ENCODE data around the gene TTC39A. TPM values are rescaled to one million over a fixed set of nuclear protein-coding genes. Genes with fewer than 3 reads are reported as not detected.

The TTC39A gene
- total RNA-seq, 1 donor from 2014 or later = 0.95 TPM

DNA sequence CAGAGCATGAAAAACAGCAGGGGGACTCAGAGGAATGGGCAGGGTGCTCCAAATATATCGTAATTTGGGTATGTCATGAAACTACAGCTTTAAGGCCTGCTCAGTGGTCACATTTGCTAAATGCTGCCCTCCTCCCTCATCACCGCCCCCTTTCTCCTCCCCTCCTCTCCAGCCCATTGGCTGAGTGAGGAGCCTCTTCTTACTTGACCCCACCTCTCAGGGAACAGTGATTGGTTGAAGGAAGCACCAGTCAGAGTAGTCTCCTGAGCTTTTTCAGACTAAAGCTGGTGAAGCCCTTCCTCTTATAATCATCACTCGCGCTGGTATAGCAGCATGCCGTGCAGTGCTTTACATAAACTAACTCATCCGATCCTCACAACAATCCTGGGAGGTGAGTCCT lies 10.0 kb upstream of the TTC39A start:
- Mint-ChIP-seq H3K9me3 (ENCODE audit: unreplicated experiment) (no peaks in the 10 kb centered on the region), H3K36me3 (ENCODE audit: low read depth, unreplicated experiment) (peaks cover 7% of the 10 kb centered on the region), H3K4me3 (ENCODE audit: unreplicated experiment) (no peak overlapping the region), H3K4me1 (ENCODE audit: unreplicated experiment) (no peaks in the 10 kb centered on the region), H3K27me3 (ENCODE audit: unreplicated experiment) (peaks cover 9% of the 10 kb centered on the region), H3K27ac (ENCODE audit: unreplicated experiment) (no peak overlapping the region)
- no peak for DNase-seq (ENCODE audit: low spot score)
- TF ChIP-seq CTCF (IDR thresholded peaks at IDR 0.05; ENCODE audit: unreplicated experiment) = no peak

DNA sequence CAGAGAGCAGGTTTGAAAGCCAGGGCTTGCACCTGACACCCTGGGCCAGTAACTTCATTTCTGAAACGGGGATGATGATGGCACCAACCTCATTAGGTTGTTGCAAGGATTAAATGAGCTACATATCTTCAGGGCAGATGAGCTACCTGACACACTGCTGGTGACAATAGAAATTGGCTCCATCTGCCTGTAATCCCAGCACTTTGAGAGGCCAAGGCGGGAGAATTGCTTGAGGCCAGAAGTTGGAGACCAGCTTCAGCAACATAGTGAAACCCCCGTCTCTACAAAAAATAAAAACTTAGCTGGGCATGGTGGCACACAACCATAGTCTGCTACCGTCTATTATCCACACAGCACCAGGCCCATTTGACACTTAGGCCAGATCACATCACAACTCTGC lies 6.3 kb upstream of the TTC39A start:
- Mint-ChIP-seq H3K27me3 (ENCODE audit: unreplicated experiment) (peaks cover 4% of the 10 kb centered on the region), H3K4me1 (ENCODE audit: unreplicated experiment) (peaks cover 2% of the 10 kb centered on the region), H3K9me3 (ENCODE audit: unreplicated experiment) (no peaks in the 10 kb centered on the region), H3K36me3 (ENCODE audit: low read depth, unreplicated experiment) (no peaks in the 10 kb centered on the region), H3K27ac (ENCODE audit: unreplicated experiment) (no peak overlapping the region), H3K4me3 (ENCODE audit: unreplicated experiment) (no peak overlapping the region)
- DNase-seq (ENCODE audit: low spot score) = no peak
- TF ChIP-seq CTCF (IDR thresholded peaks at IDR 0.05; ENCODE audit: unreplicated experiment) = no peak

- Mint-ChIP-seq H3K4me1 (ENCODE audit: unreplicated experiment) (peaks cover 8% of the 10 kb centered on the region), H3K4me3 (ENCODE audit: unreplicated experiment) (no peak overlapping the region), H3K27ac (ENCODE audit: unreplicated experiment) (no peak overlapping the region), H3K9me3 (ENCODE audit: unreplicated experiment) (no peaks in the 10 kb centered on the region), H3K36me3 (ENCODE audit: low read depth, unreplicated experiment) (peaks cover 3% of the 10 kb centered on the region), H3K27me3 (ENCODE audit: unreplicated experiment) (peaks cover 5% of the 10 kb centered on the region)
- no peak for TF ChIP-seq CTCF (IDR thresholded peaks at IDR 0.05; ENCODE audit: unreplicated experiment)
- no peak for DNase-seq (ENCODE audit: low spot score)
Measured at GRCh38 chr1:51336004-51336403, 5.6 kb upstream of the TTC39A start.

DNA sequence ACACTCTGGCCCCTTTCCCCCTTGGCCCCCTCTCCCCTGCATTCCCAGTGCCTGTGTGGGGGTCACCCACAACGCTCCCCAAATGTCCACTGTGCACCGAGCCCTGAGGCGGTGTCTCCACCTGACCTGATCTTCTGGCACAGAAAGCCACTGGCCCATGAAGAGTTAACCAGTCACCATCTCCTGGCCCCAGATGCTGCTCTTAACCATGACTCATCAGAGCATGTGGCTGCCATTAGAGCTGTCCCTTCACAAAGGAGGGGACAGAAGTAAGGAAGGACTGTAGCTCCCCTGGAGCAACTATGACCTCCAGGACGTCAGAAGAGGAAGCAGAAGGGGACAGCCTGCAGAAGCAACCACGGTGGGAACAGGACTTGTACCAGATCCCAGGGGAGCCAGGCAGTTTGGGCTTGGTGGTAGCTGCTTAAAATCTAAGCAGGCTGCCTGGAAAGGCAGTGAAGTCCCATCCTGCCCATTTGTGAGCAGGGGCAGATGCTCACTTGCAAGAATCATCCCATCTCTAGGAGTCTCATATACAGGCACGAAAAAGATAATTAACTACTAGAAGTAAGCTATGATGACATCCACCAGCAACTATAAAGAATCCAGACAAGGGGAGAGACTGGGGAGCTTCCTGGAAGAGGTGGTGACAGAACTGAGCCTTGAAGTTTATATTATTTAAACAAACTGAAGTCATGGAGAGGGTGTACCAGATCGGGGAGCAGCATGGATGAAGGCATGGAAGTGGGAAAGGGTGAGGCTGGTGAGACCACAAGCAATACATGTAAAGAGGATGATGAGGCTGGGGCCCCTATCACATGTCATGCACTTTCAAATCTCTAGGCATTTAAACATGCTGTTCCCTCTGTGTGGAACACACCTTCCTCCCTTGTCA lies 1.1 kb upstream of the TTC39A start:
- Mint-ChIP-seq H3K27me3 (ENCODE audit: unreplicated experiment) (peaks cover 4% of the 10 kb centered on the region), H3K36me3 (ENCODE audit: low read depth, unreplicated experiment) (peaks cover 4% of the 10 kb centered on the region)

More for the DNA sequence above, 1.1 kb upstream of the TTC39A start:
- Mint-ChIP-seq H3K9me3 (ENCODE audit: unreplicated experiment) (no peaks in the 10 kb centered on the region), H3K27ac (ENCODE audit: unreplicated experiment) (peak overlapping the region; percentile 59), H3K4me1 (ENCODE audit: unreplicated experiment) (peaks cover 9% of the 10 kb centered on the region), H3K4me3 (ENCODE audit: unreplicated experiment) (peak overlapping the region; percentile 91)
- TF ChIP-seq CTCF (IDR thresholded peaks at IDR 0.05; ENCODE audit: unreplicated experiment) = no peak
- no peak for DNase-seq (ENCODE audit: low spot score)
